Urothelium cell line (cell line): ENCODE data around the gene NPLOC4.
"Not testable (repeated sequence)": the region's sequence is repeated elsewhere in the genome, so short reads cannot be mapped to it uniquely, and the experiment has no call there.

Source experiments
- DNase-seq: peaks from one replicate; pipeline ENCODE4 v3.0.0; 2011; ENCODE audit warnings: low spot score, mixed read lengths
- FAIRE-seq: peaks from 2 replicates; lab custom pipeline; 2011; peaks lifted over from hg19 to GRCh38; lab: Jason Lieb, UNC

NPLOC4 gene

DNA sequence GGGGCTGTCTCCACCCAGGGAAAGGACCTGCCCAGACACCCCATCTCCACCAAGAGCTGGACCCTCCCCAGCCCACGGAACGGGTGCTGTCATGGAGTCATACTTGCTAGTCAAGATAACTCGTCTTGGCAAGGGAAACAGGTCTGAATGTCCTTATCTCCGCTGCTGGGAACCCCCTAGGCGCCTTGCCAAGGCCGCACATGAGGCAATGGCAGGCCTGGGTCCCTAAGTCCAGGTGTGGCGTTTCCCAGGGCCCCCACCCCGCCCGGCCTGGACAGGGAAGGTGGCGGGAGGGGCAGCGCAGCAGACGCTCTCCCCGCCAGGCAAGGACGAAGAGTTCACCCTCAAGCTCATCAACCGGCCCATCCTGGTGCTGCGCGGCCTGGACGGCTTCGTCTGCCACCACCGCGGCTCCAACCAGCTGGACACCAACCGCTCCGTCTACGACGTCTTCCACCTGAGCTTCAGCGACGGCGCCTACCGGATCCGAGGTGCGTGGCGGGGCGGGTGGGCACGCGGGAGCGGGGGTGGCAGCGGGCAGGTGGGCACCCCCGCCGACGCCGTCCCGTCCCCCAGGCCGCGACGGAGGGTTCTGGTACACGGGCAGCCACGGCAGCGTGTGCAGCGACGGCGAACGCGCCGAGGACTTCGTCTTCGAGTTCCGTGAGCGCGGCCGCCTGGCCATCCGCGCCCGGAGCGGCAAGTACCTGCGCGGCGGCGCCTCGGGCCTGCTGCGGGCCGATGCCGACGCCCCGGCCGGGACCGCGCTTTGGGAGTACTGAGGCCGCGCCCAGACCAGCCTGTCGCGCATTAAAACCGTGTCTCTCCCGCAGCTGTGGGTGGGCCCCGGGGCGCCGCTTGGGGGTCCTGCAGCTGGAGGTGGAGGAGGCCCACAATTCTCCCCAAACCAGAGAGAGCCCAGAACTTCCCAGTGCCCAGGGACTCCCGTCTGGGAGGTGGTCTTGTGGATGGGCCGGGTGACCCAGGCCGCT lies 100.3 kb downstream of the NPLOC4 start:
- DNase-seq = no peak
- peak; percentile 52 for FAIRE-seq

DNA sequence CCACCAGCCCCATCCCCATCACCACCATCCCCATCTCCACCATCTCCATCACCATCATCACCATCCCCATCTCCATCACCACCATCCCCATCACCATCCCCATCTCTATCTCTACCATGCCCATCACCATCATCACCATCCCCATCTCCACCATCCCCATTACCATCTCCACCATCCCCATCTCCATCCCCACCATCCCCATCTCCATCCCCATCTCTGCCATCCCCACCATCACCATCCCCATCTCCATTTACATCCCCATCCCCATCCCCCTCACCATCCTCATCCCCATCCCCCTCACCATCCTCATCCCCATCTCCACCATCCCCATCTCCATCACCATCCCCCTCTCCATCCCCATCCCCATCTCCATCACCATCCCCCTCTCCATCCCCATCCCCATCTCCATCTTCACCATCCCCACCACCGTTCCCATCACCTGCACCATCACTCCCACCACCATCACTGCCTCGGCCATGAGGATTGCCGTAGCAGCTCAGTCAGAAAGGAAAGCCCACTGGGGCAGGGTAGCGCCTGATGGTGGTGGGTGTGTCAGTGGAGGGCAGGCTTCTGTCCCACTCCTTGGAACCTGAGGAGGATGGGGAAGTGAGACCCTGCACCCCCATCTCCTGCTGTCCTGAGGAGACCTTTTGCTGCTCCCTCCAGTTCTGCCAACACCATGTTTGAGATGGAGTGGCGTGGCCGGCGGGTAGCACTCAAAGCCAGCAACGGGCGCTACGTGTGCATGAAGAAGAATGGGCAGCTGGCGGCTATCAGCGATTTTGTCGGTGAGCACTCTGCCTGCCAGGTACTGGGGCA lies 101.2 kb downstream of the NPLOC4 start:
- FAIRE-seq (no peak), DNase-seq (no peak)

GRCh38 chr17:81535007-81535328 lies 101.9 kb downstream of the NPLOC4 start:
- FAIRE-seq = no peak
- DNase-seq = no peak

DNA sequence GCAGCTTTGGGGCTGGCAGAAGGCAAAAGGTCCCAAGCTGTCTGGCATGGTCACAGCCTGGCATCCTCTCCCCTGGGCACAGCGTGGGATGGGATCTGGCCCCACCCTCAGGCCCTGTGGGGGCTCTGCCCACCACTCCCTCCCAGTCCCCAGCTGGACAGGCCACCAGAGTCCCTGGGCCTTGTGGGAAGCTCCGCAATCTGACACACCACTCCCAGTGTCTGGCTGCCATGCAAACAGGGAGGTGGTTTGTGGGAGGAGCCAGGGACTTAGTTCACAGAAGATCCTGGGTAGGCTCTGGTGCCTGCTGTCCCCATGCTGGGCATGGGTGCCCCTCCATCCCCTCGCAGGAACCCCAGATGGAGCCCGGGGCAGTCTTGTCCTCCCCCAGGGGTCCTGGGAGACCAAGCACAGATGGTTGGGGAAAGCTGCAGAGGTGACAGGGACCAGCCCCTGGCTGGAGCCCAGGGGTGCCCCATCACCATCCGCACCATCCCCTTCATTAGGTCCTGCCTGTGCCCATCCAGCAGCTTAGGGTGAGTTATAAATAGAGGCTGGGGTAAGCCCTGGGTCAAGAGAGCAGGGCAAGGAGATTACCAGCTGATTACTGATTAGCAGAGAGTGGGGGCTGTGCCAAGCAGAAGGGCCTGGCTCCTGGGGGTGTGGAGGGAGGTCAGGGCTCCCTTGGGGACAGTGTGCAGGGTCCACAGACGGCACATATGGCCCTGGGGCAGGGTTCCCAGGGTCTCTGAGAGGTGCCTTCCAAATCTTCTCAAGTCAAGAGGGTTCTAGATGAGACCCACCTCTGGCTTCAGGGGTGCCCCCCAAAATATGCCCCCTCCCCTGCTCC lies 102.5 kb downstream of the NPLOC4 start:
- no peak for DNase-seq
- FAIRE-seq = no peak

DNA sequence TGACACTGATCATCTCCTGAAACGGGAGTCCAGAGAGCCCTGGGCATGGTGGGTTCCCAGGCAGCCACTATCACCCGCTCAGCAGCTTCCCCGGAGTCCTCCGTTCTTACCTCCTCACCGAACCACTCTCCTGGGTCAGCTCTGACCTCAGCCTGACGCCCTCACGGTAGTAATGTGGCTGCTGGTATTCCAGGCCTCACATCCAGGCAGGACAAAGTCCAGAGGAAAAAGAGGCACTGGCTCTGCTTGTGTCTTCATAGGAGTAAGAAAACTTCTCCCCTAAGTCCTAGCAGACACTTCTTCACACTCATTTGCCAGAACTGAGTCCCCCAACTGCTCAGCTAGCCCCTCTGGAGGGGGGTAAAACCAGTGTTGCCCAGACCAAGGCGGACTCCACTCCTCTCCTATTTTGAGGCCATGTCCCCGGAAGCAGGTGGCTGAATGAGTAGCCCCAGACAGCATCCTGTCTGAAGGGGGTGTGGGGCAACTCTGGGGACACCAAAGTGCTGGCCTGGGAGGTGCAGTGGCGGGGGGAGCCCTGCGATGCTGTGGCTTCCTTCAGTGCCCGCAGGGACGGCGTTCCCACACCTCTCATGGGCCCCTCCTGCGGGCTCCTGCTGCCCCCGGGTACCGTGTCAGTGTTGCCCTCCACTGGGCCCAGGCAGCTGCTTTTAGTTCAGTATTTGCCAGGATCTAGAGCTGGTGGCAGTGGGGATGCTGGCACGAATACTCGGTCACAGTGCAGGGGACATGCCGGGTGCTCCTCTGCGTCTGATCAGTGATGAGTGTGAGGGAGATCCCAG lies 103.4 kb downstream of the NPLOC4 start:
- DNase-seq (no peak), FAIRE-seq (no peak)

DNA sequence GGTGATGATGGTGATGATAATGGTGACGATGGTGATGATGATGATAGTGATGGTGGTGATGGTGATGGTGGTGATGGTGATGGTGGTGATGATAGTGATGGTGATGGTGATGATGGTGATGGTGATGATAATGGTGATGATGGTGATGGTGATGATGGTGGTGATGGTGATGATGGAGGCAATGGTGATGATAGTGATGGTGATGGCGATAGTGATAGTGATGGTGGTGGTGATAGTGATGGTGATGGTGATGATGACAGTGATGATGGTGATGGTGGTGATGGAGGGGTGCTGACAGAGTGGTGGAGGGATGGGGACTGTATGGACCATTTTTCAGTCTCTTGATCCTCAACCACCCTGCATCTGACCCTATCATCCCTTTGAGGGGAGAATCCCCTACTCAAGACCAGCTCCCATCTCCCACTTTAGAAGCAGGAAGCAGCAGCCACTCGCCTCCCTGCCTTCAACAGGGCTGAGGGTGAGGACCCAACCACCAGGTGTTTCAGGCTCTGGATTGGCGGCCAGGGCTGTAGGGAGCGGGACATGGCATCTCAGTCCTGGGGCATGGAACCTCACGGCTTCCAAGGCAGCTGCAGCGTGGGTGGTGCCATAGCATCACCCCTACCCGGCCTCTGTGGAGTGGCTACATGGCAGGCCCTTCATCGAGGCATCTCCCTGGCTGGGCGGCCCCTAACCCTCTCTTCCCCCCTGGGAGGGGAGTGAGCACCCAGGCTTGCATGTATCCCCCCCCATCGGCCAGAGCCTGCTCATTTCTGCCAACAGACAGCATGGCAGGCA lies 104.2 kb downstream of the NPLOC4 start:
- DNase-seq (no peak), FAIRE-seq (no peak)

- not testable (repeated sequence) for FAIRE-seq, DNase-seq
Observed at GRCh38 chr17:81531998-81532404, 104.9 kb downstream of the NPLOC4 start.

DNA sequence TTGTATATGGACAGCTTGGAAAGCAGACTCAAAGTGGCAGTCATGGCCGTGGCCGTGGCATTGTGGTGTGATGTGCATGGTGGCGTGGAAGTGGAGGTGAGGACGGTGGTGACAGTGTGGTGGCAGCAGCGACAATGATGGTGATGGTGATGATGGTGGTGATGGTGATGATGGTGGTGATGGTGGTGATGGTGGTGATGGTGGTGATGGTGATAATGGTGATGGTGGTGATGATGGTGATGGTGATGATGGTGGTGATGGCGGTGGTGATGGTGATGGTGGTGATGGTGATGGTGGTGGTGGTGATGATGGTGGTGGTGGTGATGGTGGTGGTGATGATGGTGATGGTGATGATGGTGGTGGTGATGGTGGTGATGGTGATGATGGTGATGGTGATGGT lies 105.9 kb downstream of the NPLOC4 start:
- DNase-seq, FAIRE-seq: not testable (repeated sequence)

- DNase-seq = no peak
Observed at GRCh38 chr17:81529437-81529803, 107.5 kb downstream of the NPLOC4 start.

DNA sequence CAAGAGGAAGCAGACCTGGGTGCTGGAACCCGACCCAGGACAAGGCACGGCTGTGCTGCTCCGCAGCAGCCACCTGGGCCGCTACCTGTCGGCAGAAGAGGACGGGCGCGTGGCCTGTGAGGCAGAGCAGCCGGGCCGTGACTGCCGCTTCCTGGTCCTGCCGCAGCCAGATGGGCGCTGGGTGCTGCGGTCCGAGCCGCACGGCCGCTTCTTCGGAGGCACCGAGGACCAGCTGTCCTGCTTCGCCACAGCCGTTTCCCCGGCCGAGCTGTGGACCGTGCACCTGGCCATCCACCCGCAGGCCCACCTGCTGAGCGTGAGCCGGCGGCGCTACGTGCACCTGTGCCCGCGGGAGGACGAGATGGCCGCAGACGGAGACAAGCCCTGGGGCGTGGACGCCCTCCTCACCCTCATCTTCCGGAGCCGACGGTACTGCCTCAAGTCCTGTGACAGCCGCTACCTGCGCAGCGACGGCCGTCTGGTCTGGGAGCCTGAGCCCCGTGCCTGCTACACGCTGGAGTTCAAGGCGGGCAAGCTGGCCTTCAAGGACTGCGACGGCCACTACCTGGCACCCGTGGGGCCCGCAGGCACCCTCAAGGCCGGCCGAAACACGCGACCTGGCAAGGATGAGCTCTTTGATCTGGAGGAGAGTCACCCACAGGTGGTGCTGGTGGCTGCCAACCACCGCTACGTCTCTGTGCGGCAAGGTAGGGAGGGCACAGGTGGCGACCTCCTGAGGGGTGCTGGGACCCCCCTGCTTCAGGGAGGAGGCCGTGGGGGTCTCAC lies 108.1 kb downstream of the NPLOC4 start:
- no peak for DNase-seq
- FAIRE-seq = peak; percentile 74

More at GRCh38 chr17:81529437-81529803, 107.5 kb downstream of the NPLOC4 start:
- peak; percentile 5 for FAIRE-seq

- FAIRE-seq (no peak), DNase-seq (no peak)
Observed at GRCh38 chr17:81528384-81528650, 108.6 kb downstream of the NPLOC4 start.

- DNase-seq = no peak
- FAIRE-seq = no peak
Observed at GRCh38 chr17:81527591-81528383, 109.1 kb downstream of the NPLOC4 start, which contains the start of gene FSCN2. Gene FSCN2, plus strand, starts transcription at chr17:81528377. Its CDS starts 155 bp downstream, at chr17:81528532.

- FAIRE-seq (no peak), DNase-seq (no peak)
Observed at GRCh38 chr17:81526662-81527571, 110.0 kb downstream of the NPLOC4 start.

DNA sequence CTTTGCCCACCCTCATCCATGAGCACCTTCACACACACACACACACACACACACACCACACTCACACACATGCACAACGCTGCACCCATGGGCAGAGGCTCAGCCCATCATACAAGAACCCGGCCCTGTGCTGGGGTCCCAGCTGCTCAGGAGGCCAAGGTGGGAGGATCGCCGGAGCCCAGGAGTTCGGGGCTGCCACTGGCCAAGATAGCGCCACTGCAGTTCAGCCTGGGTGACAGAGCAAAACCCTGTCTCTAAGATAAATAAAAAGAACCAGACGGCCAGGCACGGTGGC lies 112.1 kb downstream of the NPLOC4 start:
- no peak for FAIRE-seq

DNA sequence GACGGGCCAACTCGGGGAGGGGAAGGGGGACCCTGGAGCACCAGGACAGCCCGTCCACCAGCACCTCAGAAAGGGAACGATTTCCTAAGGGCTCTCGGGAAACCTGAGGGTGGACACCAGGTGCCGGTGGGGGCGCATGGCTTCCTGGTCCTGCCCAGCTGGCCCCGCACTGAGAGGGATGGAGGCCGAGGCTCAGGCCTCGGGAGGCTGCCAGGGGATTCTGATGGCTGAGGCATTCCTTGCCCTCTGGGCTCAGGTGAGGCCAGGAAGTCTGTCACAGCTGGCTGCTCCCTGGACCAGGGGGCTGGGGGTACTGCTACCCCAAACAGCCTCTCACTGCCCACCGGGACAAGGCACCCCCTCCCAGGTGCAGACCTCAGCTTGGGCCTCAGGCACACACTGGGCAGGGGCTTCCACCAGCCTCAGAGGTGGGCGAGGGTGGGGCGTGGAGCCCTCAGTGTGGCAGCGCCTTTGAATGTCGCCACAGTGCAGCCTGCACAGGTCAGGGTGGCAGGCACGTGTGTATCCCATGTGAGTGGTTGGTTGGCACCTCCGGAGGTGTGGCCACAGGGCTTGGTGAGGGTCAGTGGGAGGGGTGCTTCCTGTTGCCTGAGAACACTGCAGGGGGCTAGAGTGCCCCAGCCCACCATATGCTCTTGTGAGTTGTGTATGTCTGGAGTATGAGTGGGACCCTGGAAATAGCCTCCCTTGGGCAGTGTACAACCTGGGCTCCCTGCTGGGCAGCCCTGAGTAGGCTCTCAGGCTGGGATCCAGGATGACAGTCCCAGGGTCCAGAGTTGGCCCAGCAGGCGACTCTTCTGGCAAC lies 112.7 kb downstream of the NPLOC4 start:
- FAIRE-seq (no peak), DNase-seq (no peak)

More for the DNA sequence above, 112.1 kb downstream of the NPLOC4 start:
- no peak for DNase-seq

DNA sequence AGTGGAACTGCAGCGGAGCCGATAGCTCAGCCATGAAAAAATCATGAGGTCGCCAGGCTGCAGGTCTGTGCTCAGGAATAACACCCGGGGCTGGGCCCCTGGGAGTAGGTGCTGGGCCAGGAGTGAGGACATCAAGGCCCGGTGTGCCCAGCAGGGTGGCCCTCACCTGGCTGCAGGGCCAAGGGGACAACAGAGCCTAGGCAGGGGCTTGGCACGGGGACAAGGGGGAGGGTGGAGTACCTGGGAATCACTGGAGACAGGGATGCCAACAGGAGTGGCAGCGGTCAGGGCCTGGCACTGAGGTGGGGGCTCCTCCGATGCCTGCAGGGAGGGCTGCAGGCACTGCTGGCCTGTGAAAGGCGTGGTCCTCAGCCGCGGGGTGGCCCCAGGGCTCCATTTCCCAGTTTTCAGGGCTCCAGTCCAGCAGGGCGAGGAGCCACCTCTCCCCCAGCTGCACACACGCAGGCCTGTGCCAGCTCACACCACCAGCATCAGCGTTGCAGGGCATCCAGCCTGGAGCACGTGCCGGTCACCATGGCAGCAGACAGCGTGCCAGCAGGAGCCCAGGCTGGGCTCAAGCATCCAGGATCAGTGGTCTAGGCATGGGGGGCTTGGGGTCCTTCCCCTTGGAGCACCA lies 113.4 kb downstream of the NPLOC4 start:
- DNase-seq = no peak
- no peak for FAIRE-seq
